ENCODE results near the gene PDZRN3.

The PDZRN3 gene

GRCh38 chr3:73529308-73530021 is 95.3 kb downstream of the PDZRN3 start:
- Histone ChIP-seq H3K27ac (replicated peaks) (no peak overlapping the region), H3K27me3 (ENCODE audit: insufficient read depth, poor library complexity, severe bottlenecking) (peaks cover 1% of the 10 kb centered on the region), H3K4me3 (replicated peaks; ENCODE audit: insufficient read depth, low read length) (no peak overlapping the region)
- TF ChIP-seq REST (IDR thresholded peaks at IDR 0.05; ENCODE audit: insufficient replicate concordance, low read depth) (no peak), POLR2AphosphoS5 (IDR thresholded peaks at IDR 0.05; ENCODE audit: low read depth) (no peak), GABPA (IDR thresholded peaks at IDR 0.05; ENCODE audit: low read depth) (no peak), CTCF (IDR thresholded peaks at IDR 0.05; ENCODE audit: insufficient read depth, low read length) (no peak), SPI1 (IDR thresholded peaks at IDR 0.05; ENCODE audit: borderline replicate concordance, low read depth) (no peak)
- DNase-seq (ENCODE audit: low read depth in 1 of 2, low spot score in 1 of 2), result no peak

GRCh38 chr3:73525591-73525990 is 99.2 kb downstream of the PDZRN3 start:
- Histone ChIP-seq H3K27me3 (ENCODE audit: insufficient read depth, poor library complexity, severe bottlenecking) (peaks cover 7% of the 10 kb centered on the region), H3K27ac (replicated peaks) (no peak overlapping the region), H3K4me3 (replicated peaks; ENCODE audit: insufficient read depth, low read length) (no peak overlapping the region)
- TF ChIP-seq POLR2AphosphoS5 (IDR thresholded peaks at IDR 0.05; ENCODE audit: low read depth) (no peak), CTCF (IDR thresholded peaks at IDR 0.05; ENCODE audit: insufficient read depth, low read length) (no peak)
- DNase-seq (ENCODE audit: low read depth in 1 of 2, low spot score in 1 of 2), result no peak

GRCh38 chr3:73523661-73524060 is 101.1 kb downstream of the PDZRN3 start:
- Histone ChIP-seq H3K27ac (replicated peaks) (no peak overlapping the region), H3K4me3 (replicated peaks; ENCODE audit: insufficient read depth, low read length) (no peak overlapping the region), H3K27me3 (ENCODE audit: insufficient read depth, poor library complexity, severe bottlenecking) (peaks cover 7% of the 10 kb centered on the region)
- TF ChIP-seq SPI1 (IDR thresholded peaks at IDR 0.05; ENCODE audit: borderline replicate concordance, low read depth) (no peak), REST (IDR thresholded peaks at IDR 0.05; ENCODE audit: insufficient replicate concordance, low read depth) (no peak), CTCF (IDR thresholded peaks at IDR 0.05; ENCODE audit: insufficient read depth, low read length) (no peak), POLR2AphosphoS5 (IDR thresholded peaks at IDR 0.05; ENCODE audit: low read depth) (no peak), GABPA (IDR thresholded peaks at IDR 0.05; ENCODE audit: low read depth) (no peak)
- no peak for DNase-seq (ENCODE audit: low read depth in 1 of 2, low spot score in 1 of 2)
